ENCODE measurements around the gene MIS18A. TPM values are rescaled to one million over a fixed set of nuclear protein-coding genes. Genes with fewer than 3 reads are reported as not detected.

MIS18A gene
- polyA plus RNA-seq, 1 donor from 2014 or later, result 15.9 TPM

GRCh38 chr21:32301596-32301995, 22.7 kb upstream of the MIS18A start:
- no peak overlapping the region for H3K4me3 ChIP-seq (ENCODE audit: low read length)
- H2AFZ ChIP-seq (ENCODE audit: low read depth, low read length), result no peak overlapping the region
- no peaks in the 10 kb centered on the region for H3K36me3 ChIP-seq (ENCODE audit: insufficient read depth, low read length)
- H3K27ac ChIP-seq (ENCODE audit: low read length), result no peak overlapping the region
- H3K27me3 ChIP-seq (ENCODE audit: insufficient read depth, low read depth, low read length), result no peaks in the 10 kb centered on the region
- no peaks in the 10 kb centered on the region for H4K20me1 ChIP-seq (ENCODE audit: insufficient read depth)
- no peaks in the 10 kb centered on the region for H3F3A ChIP-seq (ENCODE audit: insufficient read depth, low read length, poor library complexity, severe bottlenecking)
- H3K79me2 ChIP-seq (replicated peaks; ENCODE audit: insufficient read depth, low read length), result no peaks in the 10 kb centered on the region
- no peaks in the 10 kb centered on the region for H3K9me2 ChIP-seq (ENCODE audit: insufficient read depth, low read length)
- no peak for TF ChIP-seq RAD21 (conservative IDR thresholded peaks at IDR 0.05)
- H3K9me3 ChIP-seq (ENCODE audit: low read length), result no peaks in the 10 kb centered on the region
- H3K9ac ChIP-seq (ENCODE audit: low read length), result no peak overlapping the region
- H3K4me2 ChIP-seq (ENCODE audit: low read length), result no peak overlapping the region

- H2AFZ ChIP-seq (ENCODE audit: low read depth, low read length), result no peak overlapping the region
- no peaks in the 10 kb centered on the region for H3K9me2 ChIP-seq (ENCODE audit: insufficient read depth, low read length)
- no peaks in the 10 kb centered on the region for H3F3A ChIP-seq (ENCODE audit: insufficient read depth, low read length, poor library complexity, severe bottlenecking)
- no peaks in the 10 kb centered on the region for H4K20me1 ChIP-seq (ENCODE audit: insufficient read depth)
- no peak for TF ChIP-seq EZH2 (IDR thresholded peaks at IDR 0.05; ENCODE audit: borderline replicate concordance, insufficient read depth, low read length, poor library complexity, severe bottlenecking)
- TF ChIP-seq TAF1 (IDR thresholded peaks at IDR 0.05; ENCODE audit: low read depth), result no peak
- no peak for TF ChIP-seq EP300 (conservative IDR thresholded peaks at IDR 0.05; ENCODE audit: poor library complexity, severe bottlenecking)
- no peak for TF ChIP-seq MXI1 (conservative IDR thresholded peaks at IDR 0.05; ENCODE audit: poor library complexity, severe bottlenecking)
- no peak for TF ChIP-seq REST (IDR thresholded peaks at IDR 0.05; ENCODE audit: borderline replicate concordance)
- TF ChIP-seq POLR2AphosphoS5 (IDR thresholded peaks at IDR 0.05), result no peak
- TF ChIP-seq SMC3 (conservative IDR thresholded peaks at IDR 0.05; ENCODE audit: poor library complexity), result no peak
- no peak for TF ChIP-seq RAD21 (conservative IDR thresholded peaks at IDR 0.05)
- TF ChIP-seq CTCF (IDR thresholded peaks at IDR 0.05; ENCODE audit: poor library complexity, severe bottlenecking), result no peak
- H3K36me3 ChIP-seq (ENCODE audit: insufficient read depth, low read length), result no peaks in the 10 kb centered on the region
- no peak overlapping the region for H3K4me3 ChIP-seq (ENCODE audit: low read length)
- no peak overlapping the region for H3K27ac ChIP-seq (ENCODE audit: low read length)
- no peaks in the 10 kb centered on the region for H3K9me3 ChIP-seq (ENCODE audit: low read length)
- H3K4me2 ChIP-seq (ENCODE audit: low read length), result no peak overlapping the region
- no peaks in the 10 kb centered on the region for H3K79me2 ChIP-seq (replicated peaks; ENCODE audit: insufficient read depth, low read length)
- no peaks in the 10 kb centered on the region for H3K27me3 ChIP-seq (ENCODE audit: insufficient read depth, low read depth, low read length)
- no peak overlapping the region for H3K9ac ChIP-seq (ENCODE audit: low read length)
These were observed 21.4 kb upstream of the MIS18A start for GRCh38 chr21:32300117-32300681.

- Histone ChIP-seq H3F3A (ENCODE audit: insufficient read depth, low read length, poor library complexity, severe bottlenecking) (no peaks in the 10 kb centered on the region), H2AFZ (ENCODE audit: low read depth, low read length) (no peak overlapping the region), H3K79me2 (replicated peaks; ENCODE audit: insufficient read depth, low read length) (no peaks in the 10 kb centered on the region), H3K9me3 (ENCODE audit: low read length) (no peaks in the 10 kb centered on the region), H3K36me3 (ENCODE audit: insufficient read depth, low read length) (no peaks in the 10 kb centered on the region), H4K20me1 (ENCODE audit: insufficient read depth) (no peaks in the 10 kb centered on the region), H3K27ac (ENCODE audit: low read length) (no peak overlapping the region), H3K9ac (ENCODE audit: low read length) (no peak overlapping the region), H3K27me3 (ENCODE audit: insufficient read depth, low read depth, low read length) (no peaks in the 10 kb centered on the region), H3K4me2 (ENCODE audit: low read length) (no peak overlapping the region), H3K4me3 (ENCODE audit: low read length) (no peak overlapping the region), H3K9me2 (ENCODE audit: insufficient read depth, low read length) (no peaks in the 10 kb centered on the region)
- TF ChIP-seq TAF1 (IDR thresholded peaks at IDR 0.05; ENCODE audit: low read depth) (no peak), EZH2 (IDR thresholded peaks at IDR 0.05; ENCODE audit: borderline replicate concordance, insufficient read depth, low read length, poor library complexity, severe bottlenecking) (no peak), REST (IDR thresholded peaks at IDR 0.05; ENCODE audit: borderline replicate concordance) (no peak), EP300 (conservative IDR thresholded peaks at IDR 0.05; ENCODE audit: poor library complexity, severe bottlenecking) (no peak), RAD21 (conservative IDR thresholded peaks at IDR 0.05) (no peak), CTCF (IDR thresholded peaks at IDR 0.05; ENCODE audit: poor library complexity, severe bottlenecking) (no peak), SMC3 (conservative IDR thresholded peaks at IDR 0.05; ENCODE audit: poor library complexity) (no peak), POLR2AphosphoS5 (IDR thresholded peaks at IDR 0.05) (no peak), MXI1 (conservative IDR thresholded peaks at IDR 0.05; ENCODE audit: poor library complexity, severe bottlenecking) (no peak)
These were observed 20.8 kb upstream of the MIS18A start for GRCh38 chr21:32299695-32300094.

Data from neural cell (in vitro differentiated cells).